GM21381 (cell line): ENCODE data around the gene SOAT2.
"Not testable (repeated sequence)": the region's sequence is repeated elsewhere in the genome, so short reads cannot be mapped to it uniquely, and the experiment has no call there.

ENCODE experiments used
- ATAC-seq: cut with Tn5 transposase; IDR thresholded peaks from one replicate; pipeline ENCODE4 v1.9.1; 2021; ENCODE audit warnings: mild to moderate bottlenecking, moderate library complexity; ENCODE audit not compliant: unreplicated experiment

The SOAT2 gene

DNA sequence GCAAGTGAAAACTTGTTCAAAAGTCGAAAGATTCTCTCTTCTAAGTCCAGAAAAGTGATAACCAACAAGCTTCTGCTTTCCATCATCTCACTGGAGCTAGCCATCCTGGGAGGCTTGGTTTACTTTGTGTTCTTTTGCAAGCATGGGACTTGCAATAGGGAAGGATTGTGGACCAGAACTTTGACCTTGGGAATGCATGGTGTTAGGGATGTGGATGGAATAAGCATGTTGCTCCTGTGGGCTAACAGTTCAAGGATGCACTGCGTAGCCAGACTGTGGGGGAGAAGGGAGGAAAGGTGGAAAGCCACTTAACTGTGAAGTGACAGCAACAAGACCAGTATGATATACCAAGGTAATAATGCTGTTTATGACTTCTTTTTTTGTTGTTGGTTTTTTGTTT is 28.6 kb downstream of the SOAT2 start:
- no peak for ATAC-seq

DNA sequence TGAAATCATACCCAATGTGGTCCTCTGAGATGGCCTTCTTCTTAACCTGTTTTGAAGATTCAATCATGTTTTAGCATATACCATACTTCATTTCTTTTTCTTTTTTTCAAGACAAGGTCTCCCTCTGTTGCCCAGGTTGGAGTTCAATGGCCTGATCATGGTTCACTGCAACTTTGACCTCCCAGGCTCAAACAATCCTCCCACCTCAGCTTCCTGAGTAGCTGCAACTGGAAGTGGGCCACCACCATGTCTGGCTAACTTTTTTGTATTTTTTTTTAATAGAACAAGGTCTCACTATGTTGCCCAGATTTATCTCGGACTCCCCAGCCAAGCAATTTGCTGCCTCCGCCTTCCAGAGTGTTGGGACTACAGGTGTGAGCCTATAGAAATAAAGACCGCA is 30.4 kb downstream of the SOAT2 start:
- ATAC-seq = no peak

- no peak for ATAC-seq
Measured at GRCh38 chr12:53143355-53143754, 40.1 kb downstream of the SOAT2 start.

- no peak for ATAC-seq
Measured at GRCh38 chr12:53145383-53146260, 42.3 kb downstream of the SOAT2 start.

- ATAC-seq = no peak
Measured at GRCh38 chr12:53147181-53147580, 43.9 kb downstream of the SOAT2 start.

DNA sequence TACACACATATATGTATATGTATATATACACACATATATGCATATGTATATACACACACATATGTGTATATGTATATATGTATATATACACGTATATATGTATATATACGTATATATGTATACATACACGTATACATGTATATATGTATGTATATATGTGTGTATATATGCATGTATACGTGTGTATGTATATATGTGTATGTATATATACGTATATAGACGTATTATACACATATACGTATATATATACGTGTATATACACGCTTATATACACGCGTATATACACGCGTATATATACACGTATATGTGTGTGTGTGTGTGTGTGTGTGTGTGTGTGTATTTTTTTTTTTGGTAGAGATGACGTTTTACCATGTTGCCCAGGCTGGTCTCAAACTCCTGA is 44.4 kb downstream of the SOAT2 start:
- no peak for ATAC-seq

DNA sequence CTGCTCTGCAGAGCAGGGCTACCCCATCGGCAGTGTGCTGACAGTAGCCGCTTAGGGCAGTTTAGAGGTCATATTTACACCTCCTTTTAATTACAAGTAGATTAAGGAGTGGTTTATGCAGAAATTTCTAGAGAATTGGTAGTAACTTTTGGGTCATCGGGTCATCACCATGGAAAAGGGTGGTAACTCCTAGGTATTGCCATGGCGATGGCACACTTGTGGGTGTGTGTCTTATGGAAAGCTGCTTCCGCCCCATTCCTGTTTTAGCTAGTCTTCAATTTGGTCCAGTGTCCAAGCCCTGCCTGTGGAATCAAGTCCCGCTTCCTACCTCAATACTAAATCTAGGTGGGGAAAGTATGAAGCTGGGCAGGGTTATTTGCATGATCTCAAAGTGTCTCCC is 47.8 kb downstream of the SOAT2 start:
- no peak for ATAC-seq

- no peak for ATAC-seq
Measured at GRCh38 chr12:53152390-53152789, 49.1 kb downstream of the SOAT2 start.

GRCh38 chr12:53159195-53159839 is 56.0 kb downstream of the SOAT2 start:
- peak; percentile 80 for ATAC-seq

- ATAC-seq = no peak
Measured at GRCh38 chr12:53160000-53160399, 56.7 kb downstream of the SOAT2 start.

GRCh38 chr12:53160673-53161072 is 57.4 kb downstream of the SOAT2 start:
- no peak for ATAC-seq

GRCh38 chr12:53161119-53161911 is 58.0 kb downstream of the SOAT2 start:
- no peak for ATAC-seq

DNA sequence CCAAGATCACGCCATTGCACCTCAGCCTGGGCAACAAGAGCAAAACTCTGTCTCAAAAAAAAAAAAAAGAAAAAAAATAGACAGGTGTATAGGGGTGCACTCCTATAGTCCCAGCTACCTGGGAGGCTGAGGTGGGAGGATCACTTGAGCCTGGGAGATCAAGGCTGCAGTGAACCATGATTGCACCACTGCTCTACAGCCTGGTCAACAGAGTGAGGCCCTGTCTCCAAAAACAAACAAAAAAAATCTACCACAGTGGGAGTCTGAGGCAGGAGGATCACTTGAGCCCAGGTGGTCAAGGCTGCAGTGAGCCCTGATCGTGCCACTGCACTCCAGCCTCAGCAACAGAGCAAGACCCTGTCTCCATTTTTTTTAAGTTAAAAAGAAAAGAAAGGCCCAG is 59.7 kb downstream of the SOAT2 start:
- ATAC-seq = not testable (repeated sequence)

DNA sequence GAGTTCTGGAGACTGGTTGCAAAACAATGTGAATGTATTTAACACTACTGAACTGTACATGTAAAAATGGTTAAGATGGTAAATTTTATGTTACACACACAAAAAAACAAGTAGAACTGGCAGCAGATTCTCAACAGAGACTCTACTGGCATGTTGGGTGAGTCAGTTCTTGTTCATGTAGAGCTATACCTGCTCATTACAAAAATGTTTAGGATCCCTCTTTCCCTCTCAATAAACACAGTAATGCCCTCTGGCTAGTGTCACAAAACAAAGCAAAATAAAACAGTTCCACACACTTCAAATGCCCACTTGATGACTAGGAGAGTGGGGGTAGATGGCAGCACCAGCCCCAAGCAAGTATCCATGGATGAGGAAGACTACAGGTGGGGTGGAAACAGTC is 63.6 kb downstream of the SOAT2 start:
- no peak for ATAC-seq

DNA sequence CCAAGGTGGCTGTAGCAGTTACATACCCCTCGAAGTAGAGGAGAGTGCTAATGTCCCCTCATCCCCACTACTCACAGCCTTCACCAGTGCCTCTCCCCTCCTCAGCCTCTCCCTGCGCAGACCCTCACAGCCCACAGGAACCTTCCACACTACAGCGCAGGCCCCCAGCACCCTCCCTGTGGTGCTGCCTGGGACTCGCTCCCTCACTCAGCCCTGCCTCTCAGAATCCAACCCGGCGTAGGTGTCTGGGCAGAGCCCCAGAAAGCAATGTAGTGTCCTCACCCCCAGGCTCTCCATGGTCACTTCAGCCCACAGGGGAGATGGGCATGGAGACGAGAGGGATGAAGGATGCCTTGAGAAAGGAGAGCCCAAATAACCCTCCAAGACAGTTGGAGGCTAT is 66.4 kb downstream of the SOAT2 start:
- ATAC-seq = no peak

DNA sequence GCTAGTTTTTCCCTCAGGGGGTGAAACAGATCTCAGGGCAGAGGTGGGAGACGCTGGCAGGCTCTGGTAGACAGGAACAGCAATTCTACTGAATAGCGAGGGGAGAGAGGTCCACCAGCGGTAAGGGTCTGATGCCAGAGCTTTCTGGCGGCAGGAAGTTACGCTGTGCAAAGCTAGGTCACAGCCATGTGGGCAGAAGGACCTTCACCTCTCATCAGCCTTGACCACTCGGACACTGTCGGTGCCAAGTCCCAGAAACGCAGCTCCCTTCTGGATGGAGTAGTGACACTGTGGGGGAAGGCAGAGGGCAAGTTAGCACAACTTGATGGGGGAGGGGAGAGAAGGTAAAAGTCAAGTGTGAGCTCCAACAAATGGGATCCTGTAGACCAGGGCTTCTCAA is 66.9 kb downstream of the SOAT2 start:
- no peak for ATAC-seq

- ATAC-seq = no peak
Measured at GRCh38 chr12:53170876-53171724, 67.8 kb downstream of the SOAT2 start.

GRCh38 chr12:53171725-53172329 is 68.5 kb downstream of the SOAT2 start:
- ATAC-seq = no peak

DNA sequence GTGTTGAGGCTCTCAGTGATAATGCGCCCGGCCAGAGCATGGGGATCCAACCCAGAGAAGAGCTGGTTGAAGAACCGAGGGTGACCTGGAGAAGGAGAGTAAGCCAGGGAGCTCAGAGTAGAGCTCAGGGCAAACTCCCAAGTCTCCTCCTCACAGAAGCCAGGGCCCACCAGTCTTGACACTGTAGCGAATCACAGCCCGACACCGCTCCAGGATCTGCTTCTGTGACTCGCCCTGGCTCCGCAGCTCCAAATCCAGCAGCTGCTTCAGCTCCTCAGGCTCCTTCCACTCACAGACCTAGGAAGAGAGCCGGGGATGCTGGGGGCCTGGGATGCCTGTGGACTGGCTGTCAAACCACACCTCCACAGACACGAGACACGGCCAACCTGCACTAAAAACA is 69.1 kb downstream of the SOAT2 start:
- ATAC-seq = no peak

DNA sequence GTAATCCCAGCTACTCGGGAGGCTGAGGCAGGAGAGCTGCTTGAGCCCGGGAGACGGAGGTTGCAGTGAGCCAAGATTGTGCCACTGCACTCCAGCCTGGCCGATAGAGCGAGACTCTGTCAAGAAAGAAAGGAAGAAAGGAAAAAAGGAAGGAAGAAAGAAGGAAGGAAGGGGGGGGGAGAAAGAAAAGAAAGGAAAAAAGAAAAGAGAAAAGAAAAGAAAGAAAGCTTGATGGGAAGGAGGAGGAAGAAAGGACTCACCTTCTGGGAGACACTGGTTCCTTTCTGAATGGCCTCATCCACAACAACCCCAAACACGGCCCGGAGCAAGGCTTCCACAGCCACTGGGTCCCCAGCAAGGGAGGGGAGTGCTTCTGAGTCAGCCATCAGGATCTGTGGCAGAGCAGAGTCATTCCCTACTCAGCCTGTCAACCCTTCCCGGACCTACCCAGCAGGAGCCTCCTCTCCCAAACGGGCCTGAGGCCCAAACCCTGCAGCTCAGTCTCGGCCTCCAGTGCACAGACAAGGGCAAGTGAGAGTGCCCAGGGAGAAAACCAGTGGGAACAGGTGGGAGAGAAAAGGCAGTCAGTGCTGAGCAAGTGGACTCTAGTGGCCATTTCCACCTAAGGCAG is 69.9 kb downstream of the SOAT2 start:
- ATAC-seq = no peak
